HG02970 (cell line): ENCODE measurements around the gene ELP6.
A peak's percentile ranks its signal among the peaks of the same experiment; 100 is the strongest.
"Not testable (repeated sequence)": the region's sequence is repeated elsewhere in the genome, so short reads cannot be mapped to it uniquely, and the experiment has no call there.

Experiments used
- ATAC-seq: cut with Tn5 transposase; IDR thresholded peaks from one replicate; pipeline ENCODE4 v1.9.1; 2021; ENCODE audit warnings: mild to moderate bottlenecking, moderate library complexity, moderate number of reproducible peaks; ENCODE audit not compliant: unreplicated experiment, low FRiP score

ELP6 gene

GRCh38 chr3:47515100-47515499 is 1.6 kb upstream of the ELP6 start:
- no peak for ATAC-seq

DNA sequence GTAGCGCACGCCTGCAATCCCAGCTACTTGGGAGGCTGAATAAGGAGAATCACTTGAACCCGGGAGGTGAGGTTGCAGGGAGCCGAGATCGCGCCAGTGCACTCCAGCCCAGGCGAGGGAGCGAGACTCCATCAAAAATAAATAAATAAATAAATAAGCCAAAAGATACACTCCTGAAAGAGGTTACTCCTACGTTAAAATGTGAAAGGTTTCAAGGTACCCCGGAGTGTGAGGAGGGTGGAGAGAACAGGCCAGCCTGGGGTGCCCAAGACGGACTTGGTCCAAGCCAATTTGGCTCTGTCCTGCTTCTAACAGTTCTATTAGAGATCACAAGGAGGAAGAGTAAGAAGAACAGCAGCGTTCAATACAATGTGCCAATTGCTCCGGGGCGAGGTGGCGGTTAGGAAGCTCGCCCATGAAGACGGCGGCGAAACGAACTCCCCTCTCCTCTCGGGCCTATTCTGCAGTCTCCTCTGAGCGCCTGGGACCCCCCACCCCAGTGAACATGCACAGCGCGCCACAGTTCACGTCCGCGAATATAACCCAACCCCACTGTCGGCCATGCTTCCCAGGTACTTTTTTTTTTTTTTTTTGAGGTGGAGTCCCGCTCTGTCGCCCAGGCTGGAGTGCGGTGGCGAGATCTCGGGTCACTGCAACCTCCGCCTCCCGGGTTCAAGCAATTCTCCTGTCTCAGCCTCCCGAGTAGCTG is 942 bp downstream of the ELP6 start:
- ATAC-seq = no peak

DNA sequence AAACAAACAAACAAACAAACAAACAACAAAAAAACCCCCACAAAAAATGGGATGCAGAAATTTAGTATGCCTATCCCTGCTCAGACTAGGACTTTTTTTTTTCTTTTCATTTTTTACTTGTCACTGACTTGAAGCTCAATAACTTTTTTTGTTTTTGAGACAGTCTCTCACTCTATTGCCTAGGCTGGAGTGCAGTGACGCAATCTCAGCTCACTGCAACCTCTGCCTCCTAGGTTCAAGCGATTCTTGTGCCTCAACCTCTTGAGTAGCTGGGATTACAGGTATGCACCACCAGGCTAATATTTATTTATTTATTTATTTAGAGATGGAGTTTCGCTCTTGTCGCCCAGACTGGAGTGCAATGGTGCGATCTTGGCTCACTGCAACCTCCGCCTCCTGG is 8.2 kb downstream of the ELP6 start:
- not testable (repeated sequence) for ATAC-seq

GRCh38 chr3:47504113-47504512 is 9.4 kb downstream of the ELP6 start:
- no peak for ATAC-seq

DNA sequence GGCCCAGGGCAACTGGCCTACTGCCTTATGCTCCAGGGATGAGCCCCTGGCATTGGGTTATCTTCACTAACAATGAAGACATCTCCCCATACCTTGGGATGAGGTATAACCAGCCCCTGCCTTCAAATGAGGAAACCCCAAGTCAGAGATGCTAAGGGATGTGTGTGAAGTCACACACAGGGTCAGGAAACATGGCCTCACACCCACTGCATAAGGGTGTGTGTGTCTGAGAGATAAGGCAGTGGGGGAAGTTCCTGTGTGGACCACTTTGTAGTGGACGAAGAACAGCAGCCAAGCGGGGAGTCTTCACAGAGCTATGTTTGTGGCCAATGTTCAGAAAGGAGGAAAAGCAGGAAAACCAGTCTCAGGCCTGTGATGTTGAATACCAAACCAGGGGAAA is 10.5 kb downstream of the ELP6 start:
- no peak for ATAC-seq

DNA sequence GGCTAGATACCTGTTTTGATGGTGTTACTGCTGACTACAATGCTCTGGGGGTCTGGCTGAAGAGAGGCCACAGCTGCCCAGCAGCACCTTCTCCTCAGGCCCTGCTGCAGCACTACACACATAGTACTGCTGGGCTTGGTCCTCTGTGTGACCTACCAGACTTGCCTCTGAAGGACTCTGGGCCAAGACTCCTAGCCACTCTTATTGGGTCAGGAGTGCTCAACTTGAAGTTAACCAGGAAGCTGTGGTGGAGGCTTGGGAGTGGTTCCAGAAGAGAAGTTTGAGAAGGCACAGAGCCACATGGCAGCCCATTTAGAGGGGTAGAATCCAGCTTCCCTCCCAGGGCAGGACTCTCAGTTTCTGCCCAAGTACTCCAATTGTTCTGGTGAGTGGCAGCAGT is 16.6 kb downstream of the ELP6 start:
- no peak for ATAC-seq

GRCh38 chr3:47495886-47496285 is 17.6 kb downstream of the ELP6 start:
- ATAC-seq = no peak

- no peak for ATAC-seq
These were observed 18.4 kb downstream of the ELP6 start for GRCh38 chr3:47495111-47495510.

DNA sequence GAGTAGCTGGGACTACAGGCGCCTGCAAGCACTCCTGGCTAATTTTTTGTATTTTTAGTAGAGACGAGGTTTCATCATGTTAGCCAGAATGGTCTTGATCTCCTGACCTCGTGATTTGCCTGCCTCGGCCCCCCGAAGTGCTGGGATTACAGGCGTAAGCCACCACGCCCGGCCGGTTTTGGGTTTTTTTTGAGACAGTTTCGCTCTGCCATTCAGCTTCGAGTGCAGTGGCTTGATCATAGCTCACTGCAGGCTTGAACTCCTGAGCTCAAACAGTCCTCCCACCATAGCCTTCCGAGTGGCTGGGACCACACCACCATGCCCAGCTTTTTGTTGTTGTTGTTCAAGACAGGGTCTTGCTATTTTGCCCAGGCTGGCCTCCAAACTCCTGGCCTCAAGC is 21.7 kb downstream of the ELP6 start:
- ATAC-seq = no peak

GRCh38 chr3:47491186-47491585 is 22.3 kb downstream of the ELP6 start:
- no peak for ATAC-seq

- no peak for ATAC-seq
These were observed 26.2 kb downstream of the ELP6 start for GRCh38 chr3:47487265-47487664.

DNA sequence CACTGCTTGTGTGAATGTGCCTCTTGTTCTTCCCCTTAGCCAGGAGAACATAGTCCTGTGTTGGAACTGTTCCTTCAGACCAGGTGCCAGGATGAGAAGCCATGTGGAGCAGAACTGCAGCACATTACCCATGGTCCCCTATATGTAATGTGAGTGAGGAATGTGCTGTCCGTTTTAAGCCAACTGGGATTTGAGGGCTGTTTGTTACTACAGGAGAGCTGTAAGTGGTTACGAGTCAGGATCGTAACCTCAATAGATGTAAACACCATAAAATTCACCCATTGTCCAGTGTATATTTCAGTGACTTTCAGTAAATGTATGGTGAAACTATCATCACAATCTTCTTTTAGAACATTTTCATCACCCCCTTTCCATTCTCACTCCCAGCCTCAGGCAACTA is 27.7 kb downstream of the ELP6 start:
- ATAC-seq = no peak

GRCh38 chr3:47482366-47482765 is 31.1 kb downstream of the ELP6 start:
- no peak for ATAC-seq

DNA sequence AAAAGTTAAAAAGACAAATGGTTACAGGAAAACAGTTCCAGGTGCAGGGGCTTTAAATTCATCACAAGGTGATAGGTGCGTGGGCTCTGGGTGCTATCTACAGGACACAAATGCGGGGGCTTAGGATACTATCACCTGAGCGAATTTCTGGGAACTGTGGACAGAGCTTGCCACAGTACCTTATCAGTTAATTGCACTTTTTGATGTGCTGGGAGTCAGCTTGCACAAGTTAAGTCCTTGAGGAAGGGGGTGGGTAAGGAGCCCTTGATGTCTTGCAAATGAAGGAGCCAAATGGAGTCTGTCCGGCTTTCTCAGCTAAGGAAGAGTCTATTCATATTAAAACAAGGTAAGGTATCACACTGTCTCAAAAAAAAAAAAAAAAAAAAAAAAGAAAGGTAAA is 31.7 kb downstream of the ELP6 start:
- not testable (repeated sequence) for ATAC-seq

DNA sequence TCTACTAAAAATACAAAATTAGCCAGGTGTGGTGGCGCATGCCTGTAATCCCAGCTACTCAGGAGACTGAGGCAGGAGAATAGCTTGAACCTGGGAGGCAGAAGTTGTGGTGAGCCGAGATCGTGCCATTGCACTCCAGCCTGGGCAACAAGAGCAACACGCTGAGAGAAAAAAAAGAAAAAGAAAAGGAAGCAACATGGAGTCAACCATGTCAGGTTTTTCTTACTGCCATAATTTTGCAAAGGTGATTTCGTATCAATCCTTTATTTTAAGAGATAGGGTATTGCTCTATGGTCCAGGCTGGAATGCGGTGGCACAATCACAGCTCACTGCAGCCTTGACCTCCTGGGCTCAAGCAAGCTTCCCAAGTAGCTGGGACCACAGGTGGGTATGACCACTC is 33.2 kb downstream of the ELP6 start:
- not testable (repeated sequence) for ATAC-seq

GRCh38 chr3:47479826-47480160 is 33.7 kb downstream of the ELP6 start:
- no peak for ATAC-seq

GRCh38 chr3:47478022-47478421 is 35.5 kb downstream of the ELP6 start:
- no peak for ATAC-seq

- no peak for ATAC-seq
These were observed 36.8 kb downstream of the ELP6 start for GRCh38 chr3:47476644-47477199.

DNA sequence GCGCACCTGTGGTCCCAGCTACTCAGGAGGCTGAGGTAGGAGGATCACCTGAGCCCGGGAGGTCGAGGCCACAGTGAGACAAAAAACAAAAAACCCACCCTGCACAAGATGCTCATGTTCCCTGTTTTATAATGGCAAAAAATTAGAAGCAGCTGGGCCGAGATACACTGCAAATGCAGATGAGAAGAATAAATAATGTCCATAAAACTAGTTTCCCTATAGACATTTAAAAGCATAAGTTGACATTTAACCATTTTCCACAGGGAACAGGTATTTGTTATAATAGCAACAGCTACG is 37.2 kb downstream of the ELP6 start:
- ATAC-seq = no peak

DNA sequence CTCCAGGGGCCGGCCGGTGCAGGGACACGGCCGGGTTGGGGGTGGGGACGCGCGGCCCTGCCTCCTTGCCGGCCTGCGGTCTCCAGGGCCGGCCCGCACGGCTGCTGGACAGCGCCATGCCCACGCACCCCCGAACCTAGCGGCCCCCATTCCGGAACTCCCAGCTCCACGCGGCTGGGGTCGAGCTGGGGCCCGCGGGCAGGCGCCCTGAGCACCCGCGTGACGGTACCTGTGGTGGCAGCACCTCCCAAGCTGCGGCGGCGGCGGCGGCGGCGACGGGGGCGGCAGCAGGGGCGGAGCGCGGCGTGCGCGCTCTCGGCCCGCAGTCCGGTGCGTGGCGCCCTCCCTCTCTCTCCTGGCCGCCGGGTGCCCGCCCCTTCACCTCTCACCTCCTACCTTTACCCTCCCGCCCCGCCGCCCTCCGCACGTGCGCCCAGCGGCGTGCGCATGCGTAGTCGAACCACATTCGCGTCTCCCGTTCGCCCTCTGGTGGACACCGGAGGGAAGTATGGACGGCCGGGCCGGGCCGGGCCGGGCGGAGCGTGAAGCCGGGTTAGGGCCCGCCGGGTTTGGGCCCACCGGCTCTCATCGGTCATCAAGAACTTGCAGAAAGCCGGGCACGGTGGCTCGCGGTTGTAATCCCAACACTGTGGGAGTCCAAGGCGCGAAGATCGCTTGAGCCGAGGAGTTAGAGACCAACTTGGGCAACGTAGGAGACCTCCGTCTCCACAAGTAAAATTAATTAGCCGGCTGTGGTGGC is 37.8 kb downstream of the ELP6 start, which contains the start of gene SCAP:
TSS of gene SCAP (minus strand) at position 372 of the 760 bp plus-strand sequence. CDS start 32,948 bp downstream, outside the sequence.
- peak; percentile 94 for ATAC-seq

- no peak for ATAC-seq
These were observed 38.4 kb downstream of the ELP6 start for GRCh38 chr3:47475029-47475569.

DNA sequence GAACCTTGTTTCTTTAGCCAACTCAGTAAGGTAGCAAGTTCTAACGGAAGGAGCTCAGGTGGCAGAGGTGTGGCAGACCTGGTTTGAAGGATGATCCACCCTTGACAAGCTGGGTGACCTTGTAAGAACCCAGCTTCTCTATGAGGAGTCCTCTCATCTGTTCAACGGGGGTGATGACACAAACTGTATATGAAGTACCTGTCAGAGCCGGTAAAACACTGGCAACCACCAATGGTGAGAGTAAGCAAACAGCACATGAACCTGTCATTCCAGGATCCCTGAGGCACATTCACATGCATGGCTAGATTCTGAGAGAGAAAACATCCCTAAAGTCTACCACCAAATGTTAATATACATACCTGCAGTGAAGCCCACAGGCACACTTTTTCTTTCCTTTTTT is 40.1 kb downstream of the ELP6 start:
- no peak for ATAC-seq
